Measurements from ENCODE around the gene RAB10.

DNA sequence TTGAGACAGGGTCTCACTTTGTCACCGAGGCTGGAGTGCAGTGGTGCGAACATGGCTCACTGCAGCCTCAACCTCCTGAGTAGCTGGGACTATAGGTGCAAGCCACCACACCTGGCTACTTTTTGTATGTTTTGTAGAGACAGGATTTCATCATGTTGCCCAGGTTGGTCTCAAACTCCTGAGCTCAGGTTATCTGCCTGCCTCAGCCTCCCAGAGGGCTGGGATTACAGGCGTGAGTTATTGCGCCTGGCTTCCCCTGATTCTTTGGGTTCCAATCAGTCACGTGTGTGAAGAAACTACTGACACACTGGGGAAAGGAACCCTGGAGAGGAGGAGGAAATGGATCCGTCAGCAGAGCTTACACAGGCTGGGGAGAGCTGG, 22.3 kb upstream of the RAB10 start:
- TF ChIP-seq, protein P1, sequence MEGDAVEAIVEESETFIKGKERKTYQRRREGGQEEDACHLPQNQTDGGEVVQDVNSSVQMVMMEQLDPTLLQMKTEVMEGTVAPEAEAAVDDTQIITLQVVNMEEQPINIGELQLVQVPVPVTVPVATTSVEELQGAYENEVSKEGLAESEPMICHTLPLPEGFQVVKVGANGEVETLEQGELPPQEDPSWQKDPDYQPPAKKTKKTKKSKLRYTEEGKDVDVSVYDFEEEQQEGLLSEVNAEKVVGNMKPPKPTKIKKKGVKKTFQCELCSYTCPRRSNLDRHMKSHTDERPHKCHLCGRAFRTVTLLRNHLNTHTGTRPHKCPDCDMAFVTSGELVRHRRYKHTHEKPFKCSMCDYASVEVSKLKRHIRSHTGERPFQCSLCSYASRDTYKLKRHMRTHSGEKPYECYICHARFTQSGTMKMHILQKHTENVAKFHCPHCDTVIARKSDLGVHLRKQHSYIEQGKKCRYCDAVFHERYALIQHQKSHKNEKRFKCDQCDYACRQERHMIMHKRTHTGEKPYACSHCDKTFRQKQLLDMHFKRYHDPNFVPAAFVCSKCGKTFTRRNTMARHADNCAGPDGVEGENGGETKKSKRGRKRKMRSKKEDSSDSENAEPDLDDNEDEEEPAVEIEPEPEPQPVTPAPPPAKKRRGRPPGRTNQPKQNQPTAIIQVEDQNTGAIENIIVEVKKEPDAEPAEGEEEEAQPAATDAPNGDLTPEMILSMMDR (IDR thresholded peaks at IDR 0.05): no peak
- TF ChIP-seq POLR2A (IDR thresholded peaks at IDR 0.05): no peak

All from prostate gland (tissue), 2 donors.